NCI-H1092 (cell line): ENCODE data around the gene KIF5B.
"Not testable (repeated sequence)": the region's sequence is repeated elsewhere in the genome, so short reads cannot be mapped to it uniquely, and the experiment has no call there.

ENCODE experiments used
- DNase-seq: peaks from one replicate; lab custom pipeline; 2025; lab: John Stamatoyannopoulos, UW

KIF5B gene

GRCh38 chr10:32056136-32057035, at the start of gene KIF5B:
Gene KIF5B, minus strand, starts transcription at chr10:32056425. Its CDS starts 452 bp downstream, at chr10:32055973.
- peak; percentile 50 for DNase-seq

DNA sequence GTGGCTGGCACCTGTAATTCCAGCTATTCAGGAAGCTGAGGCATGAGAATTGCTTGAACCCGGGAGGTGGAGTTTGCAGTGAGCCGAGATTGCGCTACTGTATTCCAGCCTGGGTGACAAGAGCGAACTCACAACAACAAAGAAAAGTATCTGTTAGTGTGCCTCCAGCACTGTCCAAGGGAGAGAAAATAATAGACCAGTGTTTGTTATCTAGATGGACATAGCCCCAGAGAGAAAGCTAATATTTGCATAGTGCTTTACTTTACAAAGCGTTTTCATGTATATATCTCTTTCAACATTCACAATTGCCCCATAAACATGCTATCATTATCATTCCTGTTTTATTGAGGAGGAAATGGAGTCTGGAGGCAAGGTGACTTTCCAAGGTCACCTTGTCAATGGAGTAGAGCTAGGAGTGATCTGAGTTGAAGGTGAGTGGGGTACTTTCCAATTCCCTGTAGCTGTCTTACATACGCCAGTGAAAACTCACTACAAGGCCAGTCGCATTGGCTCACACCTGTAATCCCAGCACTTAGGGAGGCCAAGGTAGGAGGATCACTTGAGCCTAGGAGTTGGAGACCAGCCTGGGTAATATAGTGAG, 49.7 kb upstream of the KIF5B start:
- DNase-seq, result no peak

DNA sequence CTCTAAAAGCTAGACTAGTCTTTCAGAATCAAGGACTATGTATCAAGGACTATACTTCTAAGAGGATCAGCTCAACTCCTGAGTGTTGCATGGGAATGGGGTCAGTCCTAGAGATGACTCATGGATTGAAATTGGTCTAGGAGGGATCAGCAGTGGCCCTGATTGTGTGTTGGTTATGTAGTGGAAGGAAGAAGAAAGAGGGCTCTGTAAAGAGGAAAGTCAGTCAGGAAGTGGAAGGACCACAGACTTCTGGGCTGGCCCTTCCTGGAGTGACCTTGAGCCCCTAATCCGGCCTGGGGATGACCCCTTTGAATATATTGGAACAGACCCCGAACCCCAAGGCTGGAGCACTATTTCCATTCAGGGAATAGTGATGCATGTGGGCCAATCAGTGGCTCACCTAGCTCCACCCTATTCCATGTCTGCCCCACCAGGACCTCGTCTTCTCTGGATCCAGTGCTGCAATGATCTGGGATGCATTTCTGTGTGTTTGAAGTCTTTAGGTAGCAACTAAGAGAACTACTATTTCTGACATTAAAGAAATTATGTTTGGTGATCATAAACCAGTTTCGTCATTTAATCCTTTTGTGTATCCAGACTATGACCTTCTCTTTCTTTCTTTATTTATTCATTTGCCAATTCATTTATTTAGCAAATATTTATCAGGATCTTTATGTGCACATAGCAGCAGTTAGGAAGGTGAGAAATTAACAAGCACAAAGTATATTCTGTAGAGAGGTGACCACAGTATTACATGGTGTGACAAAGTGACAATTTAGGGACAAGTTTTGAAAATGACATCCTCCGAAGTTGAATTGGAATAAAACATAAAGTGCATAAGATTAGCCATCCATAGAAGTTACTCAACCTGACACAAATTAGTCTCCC, 48.6 kb upstream of the KIF5B start:
- no peak for DNase-seq

DNA sequence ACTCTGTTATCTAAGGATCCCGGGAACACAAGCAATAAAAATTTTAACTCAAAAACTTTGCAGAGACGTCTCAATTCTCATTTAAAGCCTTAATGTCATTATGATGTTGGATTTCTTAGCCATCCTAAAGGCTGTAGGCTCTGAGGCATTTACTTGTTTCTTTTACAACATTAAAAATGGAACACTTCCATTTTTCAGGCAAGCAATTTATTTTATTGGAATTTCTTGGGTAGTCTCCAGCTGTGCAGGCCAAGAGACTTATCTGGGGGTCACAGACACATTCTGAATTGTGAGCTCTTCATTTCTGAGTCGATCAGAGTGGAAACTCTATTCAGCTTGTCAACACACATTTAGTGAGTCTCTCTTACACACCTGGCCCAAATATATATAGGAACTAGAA, 48.0 kb upstream of the KIF5B start:
- DNase-seq, result no peak

DNA sequence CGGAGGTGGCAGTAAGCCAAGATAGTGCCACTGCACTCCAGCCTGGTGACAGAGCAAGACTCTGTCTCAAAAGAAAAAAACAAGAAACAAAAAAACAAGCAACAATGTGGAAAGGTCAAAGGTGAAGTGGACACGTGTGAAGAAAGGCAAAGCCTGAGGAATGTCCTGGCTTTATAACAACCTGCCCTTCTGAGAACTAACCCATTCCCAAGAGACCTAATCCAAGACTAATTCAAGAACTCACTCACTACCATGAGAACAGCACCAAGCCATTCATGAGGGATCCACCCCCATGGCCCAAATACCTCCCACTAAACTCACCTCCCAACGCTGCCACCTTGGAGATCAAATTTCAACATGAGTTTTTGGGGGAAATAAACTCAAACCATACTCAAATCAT, 47.5 kb upstream of the KIF5B start:
- no peak for DNase-seq

GRCh38 chr10:32098566-32099259, 42.5 kb upstream of the KIF5B start:
- not testable (repeated sequence) for DNase-seq

- DNase-seq, result no peak
These were observed 39.0 kb upstream of the KIF5B start for GRCh38 chr10:32095116-32095733.

DNA sequence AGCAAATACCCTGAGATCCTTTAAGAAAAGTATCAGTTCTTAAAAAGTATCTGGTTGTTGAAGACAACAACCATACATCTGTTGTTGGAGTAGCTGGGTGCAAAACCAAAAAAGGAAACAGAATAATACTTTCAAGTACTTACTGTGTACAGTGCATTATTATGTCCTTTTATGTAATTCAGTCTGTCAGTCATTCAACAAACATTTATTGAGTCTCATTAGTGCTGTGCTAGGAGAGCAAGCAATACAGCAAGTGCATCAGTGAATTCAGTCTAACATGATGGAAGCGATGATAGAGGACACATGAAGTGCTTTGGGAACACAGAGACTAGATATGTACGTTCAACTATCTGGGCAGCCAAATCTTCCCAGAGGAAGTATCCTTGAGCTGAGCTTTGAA, 37.4 kb upstream of the KIF5B start:
- DNase-seq, result no peak

DNA sequence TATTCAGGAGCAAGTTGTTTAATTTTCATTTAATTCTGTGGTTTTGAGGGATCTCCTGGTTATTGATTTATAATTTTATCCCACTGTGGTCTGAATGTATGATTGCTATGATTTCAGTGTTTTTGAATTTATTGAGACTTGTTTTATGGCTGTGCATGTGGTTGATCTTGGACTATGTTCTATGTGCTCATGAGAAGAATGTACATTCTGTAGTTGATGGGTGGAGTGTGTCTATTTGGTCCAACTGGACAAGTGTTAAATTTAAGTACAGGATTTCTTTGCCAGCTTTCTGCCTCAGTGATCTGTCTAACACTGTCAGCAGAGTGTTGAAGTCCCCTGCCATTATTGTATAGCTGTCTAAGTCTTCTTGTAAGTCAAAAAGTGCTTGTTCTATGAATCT, 34.8 kb upstream of the KIF5B start:
- no peak for DNase-seq

DNA sequence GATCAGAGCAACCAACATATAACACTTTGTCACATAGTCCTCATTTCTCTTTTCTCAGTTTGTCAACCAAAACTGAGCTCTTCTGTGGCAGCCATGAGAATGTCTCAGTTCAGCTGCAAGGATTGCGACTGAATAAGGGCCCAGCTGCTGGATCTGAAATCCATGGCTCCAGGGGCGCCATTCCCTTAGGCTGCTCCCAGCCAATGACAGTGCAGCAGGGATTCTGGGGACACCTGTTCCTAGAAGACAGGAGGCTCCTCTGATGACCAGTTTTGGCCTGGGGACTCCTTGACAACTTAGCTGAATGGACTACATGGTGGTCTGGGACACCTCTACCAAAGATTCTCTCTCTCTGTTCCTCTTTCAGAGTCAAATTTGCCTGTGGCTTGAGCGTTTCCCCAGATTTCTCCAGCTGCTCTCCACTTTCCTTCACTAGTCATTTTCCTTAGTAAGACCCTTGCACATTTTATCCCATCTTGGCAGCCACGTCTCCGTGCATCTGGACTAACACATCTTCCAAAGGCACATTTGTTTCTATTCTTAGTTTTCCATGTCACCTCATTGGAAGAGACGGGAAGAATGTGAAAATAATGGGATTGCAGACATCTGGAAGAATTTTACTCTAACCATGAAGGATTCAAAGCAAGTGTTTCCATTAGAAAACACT, 28.1 kb upstream of the KIF5B start:
- DNase-seq, result no peak

GRCh38 chr10:32077896-32078485, 21.8 kb upstream of the KIF5B start:
- DNase-seq, result no peak

DNA sequence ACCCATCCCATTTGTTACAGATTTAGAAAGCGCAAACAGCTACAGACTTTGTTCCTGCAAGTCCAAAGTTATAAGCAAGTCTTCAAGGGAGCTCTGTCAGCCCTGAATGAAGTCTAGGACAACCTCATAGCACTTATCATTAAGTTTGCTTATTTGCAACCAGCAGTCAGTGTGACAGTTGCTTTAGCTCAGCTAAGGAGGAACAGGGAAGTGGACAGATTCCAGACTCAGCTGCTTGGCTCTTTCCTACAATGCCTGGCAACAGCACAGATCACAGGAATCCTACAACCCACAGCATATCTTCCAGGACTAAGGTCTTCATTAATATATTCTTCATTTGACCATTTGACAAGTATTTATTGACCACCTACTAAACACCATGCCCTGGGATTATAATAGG, 17.4 kb upstream of the KIF5B start:
- no peak for DNase-seq

DNA sequence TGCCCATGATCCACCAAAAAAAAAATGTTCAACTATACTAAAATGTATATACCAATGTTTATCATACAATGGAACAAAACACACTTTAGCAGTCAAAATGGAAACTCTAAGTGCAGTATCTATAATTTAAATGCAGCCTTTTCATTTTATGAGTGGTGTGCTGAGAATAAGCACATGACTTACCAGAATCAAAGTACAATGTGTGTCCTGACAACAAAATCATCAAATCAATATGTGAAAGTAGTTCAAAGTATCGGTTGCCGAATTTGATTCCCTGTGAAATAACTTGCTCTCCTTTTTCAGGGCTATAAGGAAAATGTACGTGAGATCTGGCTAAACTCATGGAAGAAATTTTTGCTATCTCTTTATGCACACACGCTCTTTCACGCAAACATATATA, 16.9 kb upstream of the KIF5B start:
- DNase-seq, result no peak

GRCh38 chr10:32072025-32072800, 16.0 kb upstream of the KIF5B start:
- DNase-seq, result no peak

DNA sequence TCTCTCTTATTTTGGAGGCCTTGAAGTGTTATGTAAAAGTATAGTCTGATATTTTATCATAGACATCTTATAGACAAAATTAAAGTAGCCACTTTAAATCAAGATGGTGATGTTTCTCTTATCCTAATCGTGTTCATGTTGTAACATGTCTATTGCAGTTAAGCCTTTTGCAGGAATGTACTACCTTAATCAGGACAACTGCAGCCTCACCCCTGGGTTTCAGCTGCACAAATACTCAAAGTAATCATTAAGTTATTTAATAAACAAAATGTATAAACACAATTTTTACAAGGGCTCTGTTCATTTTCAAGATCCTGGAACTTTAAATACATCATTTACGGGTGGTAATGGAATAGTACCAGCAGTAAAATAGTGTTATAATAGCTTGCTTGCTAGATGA, 14.4 kb upstream of the KIF5B start:
- DNase-seq, result no peak

DNA sequence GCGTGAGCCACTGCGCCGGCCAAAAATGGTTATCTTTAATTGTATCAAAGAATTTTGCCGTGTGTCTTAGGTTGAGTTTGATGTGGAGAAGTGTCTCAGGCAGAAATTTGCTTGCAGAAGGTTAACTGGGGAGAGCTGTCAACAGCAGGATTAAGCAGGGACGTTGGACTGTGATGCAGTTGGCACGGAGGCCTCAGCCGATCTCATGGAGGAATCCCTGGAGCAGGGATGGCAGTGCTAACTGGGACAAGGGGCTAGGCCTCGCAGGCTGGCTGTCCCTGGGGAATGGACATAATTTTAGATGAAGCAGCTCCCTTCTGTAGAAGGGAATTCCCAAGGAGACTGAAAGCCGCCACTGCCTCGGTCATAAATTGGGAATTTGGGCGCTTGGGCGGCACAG, 12.3 kb upstream of the KIF5B start:
- DNase-seq, result no peak

- DNase-seq, result not testable (repeated sequence)
These were observed 11.7 kb upstream of the KIF5B start for GRCh38 chr10:32067931-32068330.

DNA sequence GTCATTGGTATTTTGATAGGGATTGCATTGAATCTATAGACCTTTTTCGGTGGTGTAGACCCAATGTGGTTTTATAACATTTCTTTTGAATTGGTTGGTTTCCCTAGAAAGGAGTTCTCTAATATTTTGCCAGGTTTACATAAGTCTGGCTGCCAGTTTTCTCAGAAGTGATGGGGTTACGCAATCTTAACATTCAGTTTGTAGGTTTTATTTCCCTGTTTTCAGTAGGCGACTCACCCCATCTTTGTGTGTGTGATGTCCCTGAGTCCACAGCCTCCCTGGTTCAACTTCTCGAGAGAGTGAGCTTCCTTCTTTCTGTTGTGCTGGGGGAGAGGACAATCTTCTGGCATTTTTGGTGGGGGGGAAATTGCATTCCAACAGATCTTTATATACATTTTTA, 9.6 kb upstream of the KIF5B start:
- no peak for DNase-seq

DNA sequence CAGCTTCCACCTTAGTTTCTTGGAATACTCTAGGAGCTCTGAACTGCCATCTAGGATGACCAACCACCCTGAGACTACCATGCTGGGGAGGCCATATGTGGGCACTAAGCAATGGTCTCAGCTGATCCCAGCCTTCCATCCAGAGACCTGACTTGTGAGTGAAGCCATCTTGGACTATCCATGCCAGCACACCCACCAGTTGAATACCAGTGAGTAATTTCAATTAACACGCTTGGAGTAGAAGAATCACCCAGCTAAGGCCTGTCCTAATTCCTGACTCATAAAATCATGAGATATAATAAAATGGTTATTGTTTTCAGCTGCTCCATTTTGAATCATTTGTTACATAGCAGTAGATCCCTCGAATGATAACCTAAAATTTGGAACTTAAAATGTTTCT, 5.2 kb upstream of the KIF5B start:
- no peak for DNase-seq

- no peak for DNase-seq
These were observed 4.1 kb upstream of the KIF5B start for GRCh38 chr10:32060347-32060746.
